GM18507 (cell line): Measurements from ENCODE around the gene ABLIM2.

ENCODE experiments used
- DNase-seq: peaks from one replicate; pipeline ENCODE4 v3.0.0; 2011; ENCODE audit warnings: low read depth; ENCODE audit not compliant: insufficient read length; ENCODE audit errors: extremely low spot score
- FAIRE-seq: peaks from 2 replicates; lab custom pipeline; 2011; peaks lifted over from hg19 to GRCh38; lab: Jason Lieb, UNC

ABLIM2 gene

GRCh38 chr4:8044244-8044643 is 114.4 kb downstream of the ABLIM2 start:
- no peak for FAIRE-seq

GRCh38 chr4:8043596-8043995 is 115.0 kb downstream of the ABLIM2 start:
- no peak for DNase-seq
- FAIRE-seq: no peak

More at GRCh38 chr4:8044244-8044643, 114.4 kb downstream of the ABLIM2 start:
- DNase-seq: no peak

- no peak for FAIRE-seq
- no peak for DNase-seq
These were observed 116.7 kb downstream of the ABLIM2 start for GRCh38 chr4:8041868-8042267.

GRCh38 chr4:8041172-8041571 is 117.4 kb downstream of the ABLIM2 start:
- DNase-seq (no peak), FAIRE-seq (no peak)

GRCh38 chr4:8040607-8041006 is 118.0 kb downstream of the ABLIM2 start:
- FAIRE-seq (no peak), DNase-seq (no peak)

GRCh38 chr4:8039853-8040252 is 118.8 kb downstream of the ABLIM2 start:
- no peak for FAIRE-seq
- no peak for DNase-seq

GRCh38 chr4:8039290-8039689 is 119.3 kb downstream of the ABLIM2 start:
- FAIRE-seq: no peak
- no peak for DNase-seq

- DNase-seq (no peak), FAIRE-seq (no peak)
These were observed 119.8 kb downstream of the ABLIM2 start for GRCh38 chr4:8038719-8039251.

- DNase-seq (no peak), FAIRE-seq (no peak)
These were observed 120.5 kb downstream of the ABLIM2 start for GRCh38 chr4:8038083-8038482.

- FAIRE-seq (no peak), DNase-seq (no peak)
These were observed 121.4 kb downstream of the ABLIM2 start for GRCh38 chr4:8037150-8037769.

- FAIRE-seq: peak; percentile 31
- DNase-seq: no peak
These were observed 123.2 kb downstream of the ABLIM2 start for GRCh38 chr4:8035371-8035780.

- DNase-seq (no peak), FAIRE-seq (no peak)
These were observed 124.6 kb downstream of the ABLIM2 start for GRCh38 chr4:8033829-8034528.

- FAIRE-seq: no peak
These were observed 125.4 kb downstream of the ABLIM2 start for GRCh38 chr4:8033067-8033755.

GRCh38 chr4:8032381-8032780 is 126.2 kb downstream of the ABLIM2 start:
- DNase-seq (no peak), FAIRE-seq (no peak)

More at GRCh38 chr4:8033067-8033755, 125.4 kb downstream of the ABLIM2 start:
- DNase-seq: no peak

GRCh38 chr4:8030121-8030781 is 128.4 kb downstream of the ABLIM2 start:
- DNase-seq (no peak), FAIRE-seq (no peak)

- DNase-seq: no peak
These were observed 128.9 kb downstream of the ABLIM2 start for GRCh38 chr4:8029689-8030088.

GRCh38 chr4:8028884-8029568 is 129.6 kb downstream of the ABLIM2 start:
- DNase-seq (no peak), FAIRE-seq (no peak)

More at GRCh38 chr4:8029689-8030088, 128.9 kb downstream of the ABLIM2 start:
- no peak for FAIRE-seq

GRCh38 chr4:8028368-8028767 is 130.2 kb downstream of the ABLIM2 start:
- no peak for DNase-seq
- no peak for FAIRE-seq

GRCh38 chr4:8026453-8026852 is 132.2 kb downstream of the ABLIM2 start:
- FAIRE-seq (no peak), DNase-seq (no peak)
